Loucy (cell line): ENCODE data around the gene ZBTB42.

ENCODE experiments used
- H2AFZ ChIP-seq: fragments of 200-600 bp; sonication (generic); 2 replicates; pipeline ENCODE4 v1.6.0; 2016; ENCODE audit warnings: antibody characterized with exemption, mild to moderate bottlenecking, low read length, moderate library complexity
- H3F3A ChIP-seq: fragments of 200-600 bp; 2 replicates; pipeline ENCODE4 v1.6.0; 2016; ENCODE audit warnings: antibody characterized with exemption, low read depth, mild to moderate bottlenecking
- H3K27me3 ChIP-seq: fragments of 200-600 bp; sonication (generic); 2 replicates; pipeline ENCODE4 v1.6.1; 2014; ENCODE audit warnings: low read length, mild to moderate bottlenecking; ENCODE audit not compliant: insufficient read depth, poor library complexity, severe bottlenecking
- H3K36me3 ChIP-seq: fragments of 200-600 bp; sonication (generic); 2 replicates; pipeline ENCODE4 v1.6.1; 2016; ENCODE audit warnings: low read length; ENCODE audit not compliant: insufficient read depth
- H3K4me1 ChIP-seq: fragments of 200-600 bp; sonication (generic); 2 replicates; pipeline ENCODE4 v1.5.1; 2014; ENCODE audit warnings: low read length, mild to moderate bottlenecking; ENCODE audit not compliant: insufficient read depth, poor library complexity, severe bottlenecking
- H3K4me2 ChIP-seq: fragments of 200-600 bp; sonication (generic); 2 replicates; pipeline ENCODE4 v1.6.0; 2014; ENCODE audit warnings: antibody characterized with exemption, low read length, low read depth, mild to moderate bottlenecking; ENCODE audit not compliant: poor library complexity, severe bottlenecking
- H3K4me3 ChIP-seq: fragments of 200-600 bp; sonication (generic); 2 replicates; pipeline ENCODE4 v1.5.1; 2014; ENCODE audit warnings: low read length, mild to moderate bottlenecking, mixed read lengths; ENCODE audit not compliant: poor library complexity, severe bottlenecking
- H3K79me2 ChIP-seq: fragments of 200-600 bp; sonication (generic); 2 replicates; pipeline ENCODE4 v1.6.1; 2014; ENCODE audit warnings: low read length; ENCODE audit not compliant: insufficient read depth
- H3K9ac ChIP-seq: fragments of 200-600 bp; sonication (generic); 2 replicates; pipeline ENCODE4 v1.6.0; 2014; ENCODE audit warnings: mild to moderate bottlenecking, low read depth, low read length, moderate library complexity; ENCODE audit not compliant: poor library complexity, severe bottlenecking
- H3K9me2 ChIP-seq: fragments of 200-600 bp; sonication (generic); replicated peaks from 2 replicates; pipeline ENCODE4 v1.6.1; 2016; ENCODE audit warnings: low read depth, low read length, mixed read lengths
- H3K9me3 ChIP-seq: fragments of 200-600 bp; sonication (generic); 2 replicates; pipeline ENCODE4 v1.6.1; 2014; ENCODE audit warnings: mild to moderate bottlenecking, antibody characterized with exemption, low read length, low read depth; ENCODE audit not compliant: insufficient read depth
- H4K20me1 ChIP-seq: fragments of 200-600 bp; sonication (generic); 2 replicates; pipeline ENCODE4 v1.6.0; 2014; ENCODE audit warnings: antibody characterized with exemption, low read length, mild to moderate bottlenecking; ENCODE audit not compliant: insufficient read depth, poor library complexity, severe bottlenecking
- EZH2phosphoT487 ChIP-seq: fragments of 200-600 bp; IDR thresholded peaks from 2 replicates; pipeline ENCODE4 v1.6.1; 2018; ENCODE audit warnings: antibody characterized with exemption, mild to moderate bottlenecking, moderate library complexity, borderline replicate concordance
- TF ChIP-seq, protein P1 (sequence below): fragments of 200-600 bp; sonication (generic); conservative IDR thresholded peaks from 2 replicates; pipeline ENCODE4 v1.5.1; 2014; ENCODE audit warnings: mild to moderate bottlenecking, antibody characterized with exemption, low read length

ZBTB42 gene

GRCh38 chr14:104755621-104756020 lies 45.3 kb upstream of the ZBTB42 start:
- H4K20me1 ChIP-seq, result peaks cover 47% of the 10 kb centered on the region
- no peaks in the 10 kb centered on the region for H3K9me3 ChIP-seq
- H3F3A ChIP-seq, result no peaks in the 10 kb centered on the region
- peak overlapping the region; percentile 99 for H3K4me2 ChIP-seq
- H2AFZ ChIP-seq, result no peak overlapping the region
- TF ChIP-seq, protein P1, sequence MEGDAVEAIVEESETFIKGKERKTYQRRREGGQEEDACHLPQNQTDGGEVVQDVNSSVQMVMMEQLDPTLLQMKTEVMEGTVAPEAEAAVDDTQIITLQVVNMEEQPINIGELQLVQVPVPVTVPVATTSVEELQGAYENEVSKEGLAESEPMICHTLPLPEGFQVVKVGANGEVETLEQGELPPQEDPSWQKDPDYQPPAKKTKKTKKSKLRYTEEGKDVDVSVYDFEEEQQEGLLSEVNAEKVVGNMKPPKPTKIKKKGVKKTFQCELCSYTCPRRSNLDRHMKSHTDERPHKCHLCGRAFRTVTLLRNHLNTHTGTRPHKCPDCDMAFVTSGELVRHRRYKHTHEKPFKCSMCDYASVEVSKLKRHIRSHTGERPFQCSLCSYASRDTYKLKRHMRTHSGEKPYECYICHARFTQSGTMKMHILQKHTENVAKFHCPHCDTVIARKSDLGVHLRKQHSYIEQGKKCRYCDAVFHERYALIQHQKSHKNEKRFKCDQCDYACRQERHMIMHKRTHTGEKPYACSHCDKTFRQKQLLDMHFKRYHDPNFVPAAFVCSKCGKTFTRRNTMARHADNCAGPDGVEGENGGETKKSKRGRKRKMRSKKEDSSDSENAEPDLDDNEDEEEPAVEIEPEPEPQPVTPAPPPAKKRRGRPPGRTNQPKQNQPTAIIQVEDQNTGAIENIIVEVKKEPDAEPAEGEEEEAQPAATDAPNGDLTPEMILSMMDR, result no peak
- TF ChIP-seq EZH2phosphoT487, result no peak
- H3K4me1 ChIP-seq, result peaks cover 48% of the 10 kb centered on the region
- H3K9ac ChIP-seq, result peak overlapping the region; percentile 95
- H3K79me2 ChIP-seq, result peaks cover 70% of the 10 kb centered on the region
- peaks cover 40% of the 10 kb centered on the region; the same call in 1 of the 2 replicates for H3K36me3 ChIP-seq
- no peaks in the 10 kb centered on the region for H3K27me3 ChIP-seq
- peak overlapping the region; percentile 88 for H3K4me3 ChIP-seq
- H3K9me2 ChIP-seq, result no peaks in the 10 kb centered on the region

- H3K4me3 ChIP-seq, result peak overlapping the region; percentile 88
- no peaks in the 10 kb centered on the region for H3K27me3 ChIP-seq
- H4K20me1 ChIP-seq, result peaks cover 47% of the 10 kb centered on the region
- peak overlapping the region; percentile 95 for H3K9ac ChIP-seq
- H3F3A ChIP-seq, result no peaks in the 10 kb centered on the region
- no peak overlapping the region for H2AFZ ChIP-seq
- no peaks in the 10 kb centered on the region for H3K9me2 ChIP-seq
- H3K4me2 ChIP-seq, result peak overlapping the region; percentile 99
- H3K79me2 ChIP-seq, result peaks cover 75% of the 10 kb centered on the region
- no peaks in the 10 kb centered on the region for H3K9me3 ChIP-seq
- peaks cover 48% of the 10 kb centered on the region for H3K4me1 ChIP-seq
- H3K36me3 ChIP-seq, result peaks cover 48% of the 10 kb centered on the region; the same call in 1 of the 2 replicates
- no peak for TF ChIP-seq EZH2phosphoT487
- TF ChIP-seq, protein P1, result no peak
Observed at GRCh38 chr14:104756477-104757237, 44.2 kb upstream of the ZBTB42 start.

DNA sequence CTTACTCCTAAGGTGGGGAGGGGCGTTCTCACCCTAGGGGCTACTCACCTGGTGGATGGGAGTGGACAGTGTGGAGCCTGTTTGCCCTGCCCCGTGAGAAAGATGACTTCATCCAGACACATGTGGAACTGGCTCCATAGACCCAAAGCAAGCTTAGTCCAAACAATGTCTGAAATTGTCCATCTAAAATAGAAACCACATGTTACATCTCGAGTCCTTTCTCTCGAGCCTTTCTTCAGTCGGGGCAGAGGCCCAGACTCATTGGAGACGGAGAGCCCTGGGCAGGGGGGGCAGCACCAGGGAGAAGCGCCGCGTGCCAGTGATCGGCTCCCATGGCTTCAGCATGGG lies 43.7 kb upstream of the ZBTB42 start:
- TF ChIP-seq, protein P1, result no peak
- TF ChIP-seq EZH2phosphoT487, result no peak
- peak overlapping the region; percentile 99 for H3K4me2 ChIP-seq
- no peak overlapping the region for H2AFZ ChIP-seq
- H3K4me1 ChIP-seq, result peaks cover 43% of the 10 kb centered on the region
- H3K27me3 ChIP-seq, result no peaks in the 10 kb centered on the region
- peaks cover 48% of the 10 kb centered on the region; the same call in 1 of the 2 replicates for H3K36me3 ChIP-seq
- H3K4me3 ChIP-seq, result peak overlapping the region; percentile 88
- no peaks in the 10 kb centered on the region for H3F3A ChIP-seq
- H3K9ac ChIP-seq, result peak overlapping the region; percentile 95
- H3K9me3 ChIP-seq, result no peaks in the 10 kb centered on the region
- no peaks in the 10 kb centered on the region for H3K9me2 ChIP-seq
- H3K79me2 ChIP-seq, result peaks cover 78% of the 10 kb centered on the region
- H4K20me1 ChIP-seq, result peaks cover 47% of the 10 kb centered on the region
